Bronchial epithelial cell (primary cell): ENCODE results near the gene PRAMEF27. TPM values are rescaled to one million over a fixed set of nuclear protein-coding genes. Genes with fewer than 3 reads are reported as not detected.
"Not testable (repeated sequence)": the region's sequence is repeated elsewhere in the genome, so short reads cannot be mapped to it uniquely, and the experiment has no call there.

Source experiments
- DNase-seq: peaks from one replicate; pipeline ENCODE4 v3.0.0-alpha.2; 2010; ENCODE audit warnings: low read depth
- FAIRE-seq: peaks from 2 replicates; lab custom pipeline; 2011; peaks lifted over from hg19 to GRCh38; lab: Jason Lieb, UNC
- H3K27me3 ChIP-seq: 2 replicates; pipeline ENCODE4 v1.5.1; 2011; ENCODE audit warnings: low read length; ENCODE audit not compliant: control insufficient read depth, insufficient read depth
- H3K36me3 ChIP-seq: 2 replicates; pipeline ENCODE4 v1.5.1; 2011; ENCODE audit warnings: low read length; ENCODE audit not compliant: control insufficient read depth, insufficient read depth
- H3K4me3 ChIP-seq: 2 replicates; pipeline ENCODE4 v1.5.1; 2011; ENCODE audit warnings: mild to moderate bottlenecking, low read depth, low read length, control low read depth
- total RNA-seq: library from RNA; depleted of rRNA; stranded (reverse); fragments of >200 nt; gene quantifications from 2 replicates; pipeline ENCODE4 v1.2.1, GENCODE V29; 2014

PRAMEF27 gene
- not detected in 2 replicates for total RNA-seq

DNA sequence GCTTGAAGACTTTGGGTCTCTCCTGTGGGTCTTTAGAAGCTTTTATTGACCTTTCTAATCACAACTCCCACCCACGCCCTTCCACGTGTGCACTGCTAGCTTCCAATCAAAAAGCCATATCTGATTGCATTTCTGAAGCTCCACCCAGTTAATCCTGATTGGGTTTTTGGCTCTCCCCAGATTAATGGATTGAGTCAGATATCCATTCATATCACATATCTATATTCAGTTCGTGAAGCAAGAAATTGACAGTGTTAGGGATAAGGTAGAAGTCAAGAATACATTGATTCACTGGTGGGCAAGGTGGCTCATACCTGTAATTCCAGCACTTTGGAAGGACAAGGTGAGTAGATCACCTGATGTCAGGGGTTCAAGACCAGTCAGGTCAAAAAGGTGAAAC is at the start of gene PRAMEF27:
Gene PRAMEF27, minus strand, starts transcription at position 101 of the 400 bp plus-strand sequence. CDS start 2,916 bp downstream, outside the sequence.
- not testable (repeated sequence) for H3K4me3 ChIP-seq, DNase-seq, H3K27me3 ChIP-seq, FAIRE-seq, H3K36me3 ChIP-seq

DNA sequence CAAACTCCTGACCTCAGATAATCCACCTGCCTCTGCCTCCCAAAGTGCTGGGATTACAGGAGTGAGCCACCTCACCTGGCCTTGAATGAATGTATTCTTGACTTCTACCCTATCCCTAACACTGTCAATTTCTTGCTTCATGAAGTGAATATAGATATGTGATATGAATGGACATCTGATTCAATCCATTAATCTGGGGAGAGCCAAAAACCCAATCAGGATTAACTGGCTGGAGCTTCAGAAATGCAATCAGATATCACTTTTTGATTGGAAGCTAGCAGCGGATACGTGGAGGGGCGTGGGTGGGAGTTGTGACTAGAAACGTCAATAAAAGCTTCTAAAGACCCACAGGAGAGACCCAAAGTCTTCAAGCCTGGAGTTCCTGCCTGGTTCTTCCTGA is 14.1 kb upstream of the PRAMEF27 start, which contains the start of gene PRAMEF25:
Gene PRAMEF25, plus strand, starts transcription at position 301 of the 400 bp plus-strand sequence. CDS start 2,920 bp downstream, outside the sequence.
- not testable (repeated sequence) for H3K4me3 ChIP-seq, H3K36me3 ChIP-seq, H3K27me3 ChIP-seq, FAIRE-seq, DNase-seq

DNA sequence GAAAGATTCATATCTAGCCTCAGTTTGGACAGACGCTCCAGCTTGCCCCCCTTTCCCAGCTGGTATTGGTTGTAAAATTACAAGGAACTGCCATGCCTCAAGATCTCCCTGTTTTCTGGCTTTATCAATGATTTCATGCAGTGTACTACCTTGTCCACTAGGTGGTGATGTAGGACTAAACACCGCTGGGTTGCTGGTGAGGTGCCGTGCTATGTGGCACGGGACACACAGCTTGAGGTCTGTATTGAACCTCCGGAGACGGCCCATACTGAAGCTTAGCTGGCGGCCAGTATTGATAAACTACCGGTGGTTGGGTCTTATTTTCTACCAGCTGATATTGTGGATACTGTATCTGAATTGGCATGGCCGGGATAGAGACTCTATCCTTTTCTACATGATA is 36.5 kb downstream of the PRAMEF27 start:
- H3K27me3 ChIP-seq, DNase-seq, H3K36me3 ChIP-seq, H3K4me3 ChIP-seq, FAIRE-seq: not testable (repeated sequence)

DNA sequence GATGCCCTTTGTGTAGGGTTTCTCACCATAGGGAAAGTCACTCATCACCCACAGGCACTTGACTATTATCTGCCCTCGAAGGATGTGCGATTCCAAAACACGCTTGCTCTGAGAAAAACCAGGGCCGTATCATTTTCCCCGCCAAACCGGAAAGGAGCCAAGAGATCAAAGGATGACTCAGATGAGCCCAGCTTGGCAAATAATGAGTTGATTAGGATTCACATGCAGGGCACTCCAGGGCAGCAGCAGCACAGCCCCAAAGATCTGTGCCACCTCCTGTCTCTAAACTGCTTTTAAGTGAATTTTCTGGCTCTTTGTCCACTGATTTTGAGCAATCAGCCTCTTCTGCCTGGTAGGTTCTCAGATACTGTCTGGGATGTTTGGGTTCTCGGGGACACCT is 44.4 kb downstream of the PRAMEF27 start:
- not testable (repeated sequence) for H3K27me3 ChIP-seq, DNase-seq, H3K4me3 ChIP-seq, FAIRE-seq, H3K36me3 ChIP-seq

DNA sequence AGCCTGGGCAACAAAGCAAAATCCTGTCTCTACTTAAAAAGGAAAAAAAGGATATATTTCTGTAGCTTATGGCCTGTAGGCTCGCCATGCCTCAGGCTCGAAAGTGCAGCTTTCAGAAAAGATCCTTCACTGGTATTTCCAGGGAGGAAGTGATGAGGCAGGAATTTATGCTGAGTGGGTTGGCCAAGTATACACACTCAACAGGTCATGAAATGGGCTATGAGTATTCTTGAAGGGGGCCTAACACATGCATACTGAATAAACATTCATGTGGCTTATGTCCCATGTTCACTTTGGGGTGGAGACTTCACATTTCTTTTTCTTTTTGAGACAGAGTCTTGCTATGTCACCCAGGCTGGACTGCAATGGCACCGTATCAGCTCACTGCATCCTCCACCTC is 47.0 kb downstream of the PRAMEF27 start:
- DNase-seq, H3K4me3 ChIP-seq, FAIRE-seq, H3K27me3 ChIP-seq, H3K36me3 ChIP-seq: not testable (repeated sequence)

DNA sequence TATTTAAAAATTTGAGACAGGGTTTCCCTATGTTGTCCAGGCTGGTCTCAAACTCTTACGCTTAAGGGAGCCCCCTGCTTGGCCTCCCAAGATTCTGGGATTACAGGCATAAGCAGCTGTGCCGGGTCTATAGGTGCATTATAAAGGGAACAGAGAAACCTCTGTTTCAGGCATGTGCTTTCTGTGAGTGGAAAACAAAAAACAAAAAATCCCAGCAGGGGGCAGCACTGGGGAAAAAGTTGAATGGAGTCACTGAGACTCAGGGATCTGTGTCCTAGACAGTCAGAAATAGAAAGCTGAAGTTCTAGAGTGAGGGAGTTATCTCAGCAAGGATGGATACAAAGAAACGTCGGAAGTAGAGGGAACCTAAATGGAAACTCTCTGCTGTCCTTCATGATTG is 50.6 kb downstream of the PRAMEF27 start:
- not testable (repeated sequence) for FAIRE-seq, H3K27me3 ChIP-seq, H3K4me3 ChIP-seq, H3K36me3 ChIP-seq, DNase-seq

Other genes with a start within 250 kb of the PRAMEF27 start
- gene PRAMEF11, start 225.2 kb downstream of the PRAMEF27 start, total RNA-seq: not detected in 2 replicates
- gene HNRNPCL1, start 207.9 kb downstream of the PRAMEF27 start, total RNA-seq: not detected in 2 replicates
- not detected in 2 replicates for gene PRAMEF2, start 199.5 kb downstream of the PRAMEF27 start, total RNA-seq
- not detected in 2 replicates for gene PRAMEF4, start 170.4 kb downstream of the PRAMEF27 start, total RNA-seq
- gene PRAMEF10, start 158.3 kb downstream of the PRAMEF27 start, total RNA-seq: not detected in 2 replicates
- gene PRAMEF7, start 140.0 kb downstream of the PRAMEF27 start, total RNA-seq: not detected in 2 replicates
- gene PRAMEF6, start 109.0 kb downstream of the PRAMEF27 start, total RNA-seq: not detected in 2 replicates
- gene HNRNPCL3, start 4.2 kb upstream of the PRAMEF27 start, total RNA-seq: not detected in 2 replicates
- not detected in 2 replicates for gene PRAMEF25, start 14.2 kb upstream of the PRAMEF27 start, total RNA-seq
- gene HNRNPCL2, start 60.3 kb upstream of the PRAMEF27 start, total RNA-seq: not detected in 2 replicates
- not detected in 2 replicates for gene PRAMEF26, start 99.4 kb upstream of the PRAMEF27 start, total RNA-seq
- not detected in 2 replicates for gene HNRNPCL4, start 109.1 kb upstream of the PRAMEF27 start, total RNA-seq
- gene PRAMEF9, start 115.3 kb upstream of the PRAMEF27 start, total RNA-seq: not detected in 2 replicates
- not detected in 2 replicates for gene PRAMEF13, start 144.8 kb upstream of the PRAMEF27 start, total RNA-seq
- not detected in 2 replicates for gene PRAMEF18, start 169.6 kb upstream of the PRAMEF27 start, total RNA-seq
- not detected in 2 replicates for gene PRAMEF5, start 197.6 kb upstream of the PRAMEF27 start, total RNA-seq
- not detected in 2 replicates for gene PRAMEF8, start 228.6 kb upstream of the PRAMEF27 start, total RNA-seq
- not detected in 2 replicates for gene PRAMEF33, start 247.0 kb upstream of the PRAMEF27 start, total RNA-seq